HT1080 (cell line): Measurements from ENCODE around the gene SETD7. TPM values are rescaled to one million over a fixed set of nuclear protein-coding genes. Genes with fewer than 3 reads are reported as not detected.
"Not testable (repeated sequence)": the region's sequence is repeated elsewhere in the genome, so short reads cannot be mapped to it uniquely, and the experiment has no call there.

Source experiments
- DNase-seq: peaks from one replicate; pipeline ENCODE4 v3.0.0-alpha.2; 2015; ENCODE audit warnings: low read depth
- total RNA-seq: library from RNA; depleted of rRNA; stranded (reverse); fragments of >200 nt; shearing (Covaris generic); gene quantifications from 2 replicates; pipeline ENCODE4 v1.2.3, GENCODE V29; 2014

The SETD7 gene
- total RNA-seq, 1 experiment from 2014 or later: 45.2 TPM

GRCh38 chr4:139470295-139470694, 85.7 kb downstream of the SETD7 start:
- no peak for DNase-seq

GRCh38 chr4:139469869-139470268, 86.2 kb downstream of the SETD7 start:
- DNase-seq: no peak

- DNase-seq: no peak
These were observed 86.8 kb downstream of the SETD7 start for GRCh38 chr4:139469216-139469615.

- DNase-seq: not testable (repeated sequence)
These were observed 87.3 kb downstream of the SETD7 start for GRCh38 chr4:139468756-139469155.

GRCh38 chr4:139465922-139466321, 90.1 kb downstream of the SETD7 start:
- DNase-seq: no peak

- DNase-seq: not testable (repeated sequence)
These were observed 91.5 kb downstream of the SETD7 start for GRCh38 chr4:139464512-139464911.

- DNase-seq: no peak
These were observed 94.9 kb downstream of the SETD7 start for GRCh38 chr4:139461022-139461628.

GRCh38 chr4:139460565-139460964, 95.5 kb downstream of the SETD7 start:
- DNase-seq: no peak

- DNase-seq: peak; percentile 33
These were observed 97.0 kb downstream of the SETD7 start for GRCh38 chr4:139458999-139459398.

- no peak for DNase-seq
These were observed 97.5 kb downstream of the SETD7 start for GRCh38 chr4:139458543-139458942.

- no peak for DNase-seq
These were observed 98.7 kb downstream of the SETD7 start for GRCh38 chr4:139457318-139457717.

GRCh38 chr4:139455126-139455538, 100.9 kb downstream of the SETD7 start:
- no peak for DNase-seq

- DNase-seq: no peak
These were observed 101.6 kb downstream of the SETD7 start, which contains the start of gene RAB33B for GRCh38 chr4:139454111-139455045. RAB33B (plus strand) TSS chr4:139454121; CDS start chr4:139454196, 75 bp downstream.

- DNase-seq: peak; percentile 97
These were observed 102.5 kb downstream of the SETD7 start for GRCh38 chr4:139453371-139454110.

- DNase-seq: no peak
These were observed 103.0 kb downstream of the SETD7 start for GRCh38 chr4:139453041-139453370.

GRCh38 chr4:139451997-139452396, 104.0 kb downstream of the SETD7 start:
- no peak for DNase-seq

GRCh38 chr4:139450586-139450985, 105.4 kb downstream of the SETD7 start:
- no peak for DNase-seq

- DNase-seq: not testable (repeated sequence)
These were observed 108.9 kb downstream of the SETD7 start for GRCh38 chr4:139447078-139447477.
